Measurements from ENCODE around the gene TNFSF12. TPM values are rescaled to one million over a fixed set of nuclear protein-coding genes. Genes with fewer than 3 reads are reported as not detected.

TNFSF12 gene
- total RNA-seq, 1 donor from 2014 or later, result 91.3 TPM

DNA sequence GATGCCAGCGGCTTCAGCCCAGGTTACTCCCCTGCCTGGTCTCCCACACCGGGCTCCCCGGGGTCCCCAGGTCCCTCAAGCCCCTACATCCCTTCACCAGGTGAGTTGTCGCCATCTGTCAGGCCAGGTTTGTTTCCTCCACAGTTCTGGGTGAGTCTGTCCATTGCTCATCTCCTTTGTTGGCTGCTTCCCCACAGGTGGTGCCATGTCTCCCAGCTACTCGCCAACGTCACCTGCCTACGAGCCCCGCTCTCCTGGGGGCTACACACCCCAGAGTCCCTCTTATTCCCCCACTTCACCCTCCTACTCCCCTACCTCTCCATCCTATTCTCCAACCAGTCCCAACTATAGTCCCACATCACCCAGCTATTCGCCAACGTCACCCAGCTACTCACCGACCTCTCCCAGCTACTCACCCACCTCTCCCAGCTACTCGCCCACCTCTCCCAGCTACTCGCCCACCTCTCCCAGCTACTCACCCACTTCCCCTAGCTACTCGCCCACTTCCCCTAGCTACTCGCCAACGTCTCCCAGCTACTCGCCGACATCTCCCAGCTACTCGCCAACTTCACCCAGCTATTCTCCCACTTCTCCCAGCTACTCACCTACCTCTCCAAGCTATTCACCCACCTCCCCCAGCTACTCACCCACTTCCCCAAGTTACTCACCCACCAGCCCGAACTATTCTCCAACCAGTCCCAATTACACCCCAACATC lies 35.9 kb upstream of the TNFSF12 start:
- H3K36me3 ChIP-seq, result peaks cover 65% of the 10 kb centered on the region
- ATAC-seq (no peak), DNase-seq (no peak)
- intact Hi-C loops (cut with DNase I), result no loop called here
- H3K27me3 ChIP-seq (ENCODE audit: low read depth), result no peaks in the 10 kb centered on the region
- H3K4me3 ChIP-seq, result no peak overlapping the region
- TF ChIP-seq, protein P1, sequence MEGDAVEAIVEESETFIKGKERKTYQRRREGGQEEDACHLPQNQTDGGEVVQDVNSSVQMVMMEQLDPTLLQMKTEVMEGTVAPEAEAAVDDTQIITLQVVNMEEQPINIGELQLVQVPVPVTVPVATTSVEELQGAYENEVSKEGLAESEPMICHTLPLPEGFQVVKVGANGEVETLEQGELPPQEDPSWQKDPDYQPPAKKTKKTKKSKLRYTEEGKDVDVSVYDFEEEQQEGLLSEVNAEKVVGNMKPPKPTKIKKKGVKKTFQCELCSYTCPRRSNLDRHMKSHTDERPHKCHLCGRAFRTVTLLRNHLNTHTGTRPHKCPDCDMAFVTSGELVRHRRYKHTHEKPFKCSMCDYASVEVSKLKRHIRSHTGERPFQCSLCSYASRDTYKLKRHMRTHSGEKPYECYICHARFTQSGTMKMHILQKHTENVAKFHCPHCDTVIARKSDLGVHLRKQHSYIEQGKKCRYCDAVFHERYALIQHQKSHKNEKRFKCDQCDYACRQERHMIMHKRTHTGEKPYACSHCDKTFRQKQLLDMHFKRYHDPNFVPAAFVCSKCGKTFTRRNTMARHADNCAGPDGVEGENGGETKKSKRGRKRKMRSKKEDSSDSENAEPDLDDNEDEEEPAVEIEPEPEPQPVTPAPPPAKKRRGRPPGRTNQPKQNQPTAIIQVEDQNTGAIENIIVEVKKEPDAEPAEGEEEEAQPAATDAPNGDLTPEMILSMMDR (IDR thresholded peaks at IDR 0.05), result no peak
- no peak overlapping the region for H3K27ac ChIP-seq
- H3K9me3 ChIP-seq, result no peaks in the 10 kb centered on the region
- H3K4me1 ChIP-seq, result peaks cover 10% of the 10 kb centered on the region

DNA sequence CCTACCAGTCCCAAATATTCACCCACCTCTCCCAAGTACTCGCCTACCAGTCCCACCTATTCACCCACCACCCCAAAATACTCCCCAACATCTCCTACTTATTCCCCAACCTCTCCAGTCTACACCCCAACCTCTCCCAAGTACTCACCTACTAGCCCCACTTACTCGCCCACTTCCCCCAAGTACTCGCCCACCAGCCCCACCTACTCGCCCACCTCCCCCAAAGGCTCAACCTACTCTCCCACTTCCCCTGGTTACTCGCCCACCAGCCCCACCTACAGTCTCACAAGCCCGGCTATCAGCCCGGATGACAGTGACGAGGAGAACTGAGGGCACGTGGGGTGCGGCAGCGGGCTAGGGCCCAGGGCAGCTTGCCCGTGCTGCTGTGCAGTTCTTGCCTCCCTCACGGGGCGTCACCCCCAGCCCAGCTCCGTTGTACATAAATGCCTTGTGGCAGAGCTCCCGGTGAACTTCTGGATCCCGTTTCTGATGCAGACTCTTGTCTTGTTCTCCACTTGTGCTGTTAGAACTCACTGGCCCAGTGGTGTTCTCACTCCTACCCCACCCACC lies 34.9 kb upstream of the TNFSF12 start:
- peaks cover 56% of the 10 kb centered on the region for H3K36me3 ChIP-seq
- H3K27ac ChIP-seq, result no peak overlapping the region
- H3K4me3 ChIP-seq, result no peak overlapping the region
- TF ChIP-seq, protein P1 (IDR thresholded peaks at IDR 0.05), result no peak
- no peaks in the 10 kb centered on the region for H3K9me3 ChIP-seq
- no peak for DNase-seq
- intact Hi-C loops (cut with DNase I), result no loop called here
- peaks cover 10% of the 10 kb centered on the region for H3K4me1 ChIP-seq
- ATAC-seq, result peak; percentile 10 to 15
- H3K27me3 ChIP-seq (ENCODE audit: low read depth), result no peaks in the 10 kb centered on the region

GRCh38 chr17:7515911-7516610 lies 32.8 kb upstream of the TNFSF12 start:
- peaks cover 10% of the 10 kb centered on the region for H3K4me1 ChIP-seq
- H3K4me3 ChIP-seq, result no peak overlapping the region
- ATAC-seq (peak; percentile 24 to 67), DNase-seq (peak; percentile 58)
- TF ChIP-seq, protein P1 (IDR thresholded peaks at IDR 0.05), result no peak
- intact Hi-C loops (cut with DNase I), result no loop called here
- no peaks in the 10 kb centered on the region for H3K9me3 ChIP-seq
- no peak overlapping the region for H3K27ac ChIP-seq
- no peaks in the 10 kb centered on the region for H3K27me3 ChIP-seq (ENCODE audit: low read depth)
- H3K36me3 ChIP-seq, result peaks cover 35% of the 10 kb centered on the region

- ATAC-seq, result peak; percentile 66 to 73
Observed at GRCh38 chr17:7523033-7523432, 25.8 kb upstream of the TNFSF12 start.

DNA sequence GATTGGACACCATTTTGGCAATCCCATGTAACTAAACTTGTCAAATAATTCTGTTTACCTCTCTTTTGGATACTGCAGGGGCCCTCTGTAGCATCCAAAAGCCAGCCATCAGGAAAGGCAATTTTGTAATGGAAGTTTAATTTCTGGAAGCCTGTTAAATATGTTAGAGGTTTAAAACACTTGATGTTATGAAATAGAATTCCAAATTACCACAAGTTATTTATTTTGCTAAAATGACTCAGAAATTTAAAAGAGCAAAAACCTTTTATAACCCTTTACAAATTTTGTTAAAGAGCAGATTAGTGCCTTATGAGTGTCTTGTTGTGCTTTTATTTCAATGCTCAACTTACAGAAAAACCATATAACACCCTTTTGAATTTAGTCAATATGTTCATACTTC lies 20.0 kb upstream of the TNFSF12 start:
- no peaks in the 10 kb centered on the region for H3K4me1 ChIP-seq
- H3K27ac ChIP-seq, result no peak overlapping the region
- ATAC-seq, result no peak
- no peak overlapping the region for H3K4me3 ChIP-seq
- H3K36me3 ChIP-seq, result no peaks in the 10 kb centered on the region
- TF ChIP-seq, protein P1 (IDR thresholded peaks at IDR 0.05), result no peak
- intact Hi-C loops (cut with DNase I), result no loop called here
- H3K27me3 ChIP-seq (ENCODE audit: low read depth), result no peaks in the 10 kb centered on the region
- H3K9me3 ChIP-seq, result peaks cover 17% of the 10 kb centered on the region
- DNase-seq, result no peak

More at GRCh38 chr17:7523033-7523432, 25.8 kb upstream of the TNFSF12 start:
- DNase-seq, result peak; percentile 54
- TF ChIP-seq, protein P1 (IDR thresholded peaks at IDR 0.05), result peak; percentile 53
- Histone ChIP-seq H3K36me3 (no peaks in the 10 kb centered on the region), H3K27ac (no peak overlapping the region), H3K4me3 (no peak overlapping the region), H3K9me3 (no peaks in the 10 kb centered on the region), H3K27me3 (ENCODE audit: low read depth) (no peaks in the 10 kb centered on the region), H3K4me1 (no peaks in the 10 kb centered on the region)
- intact Hi-C loops (cut with DNase I), result no loop called here
